ENCODE data around the gene PRRC2A. TPM values are rescaled to one million over a fixed set of nuclear protein-coding genes. Genes with fewer than 3 reads are reported as not detected.

Gene PRRC2A
- total RNA-seq, 1 experiment from 2014 or later: 383 TPM

- H4K5ac ChIP-seq (ENCODE audit: insufficient read length, low read depth, low read length): no peak overlapping the region
- no peak overlapping the region for H2BK5ac ChIP-seq (ENCODE audit: insufficient read length, low read length)
- H3K36me3 Mint-ChIP-seq (ENCODE audit: insufficient read depth in 1 of 3, low read depth in 3 of 3): peaks cover 7 to 29% (median 24%) of the 10 kb centered on the region in 3 experiments; a peak in 6 of 7 replicates
- no peak overlapping the region; a peak in 2 of 7 replicates for H3K27ac Mint-ChIP-seq
- H3K27ac ChIP-seq (ENCODE audit: insufficient read length, low read depth, low read length): no peak overlapping the region
- no peaks in the 10 kb centered on the region for H3K9me3 Mint-ChIP-seq
- H2BK120ac ChIP-seq (ENCODE audit: low read depth, low read length, poor library complexity, severe bottlenecking): no peak overlapping the region
- no peak for TF ChIP-seq CTCF (conservative IDR thresholded peaks at IDR 0.05)
- H3K9me3 ChIP-seq (ENCODE audit: control insufficient read depth, low read depth, low read length): no peaks in the 10 kb centered on the region
- no peak overlapping the region for H3T11ph ChIP-seq (ENCODE audit: low read length)
- no peak overlapping the region for H3K9ac ChIP-seq (ENCODE audit: extremely low read depth, insufficient read length, low read length)
- no peak overlapping the region for H4K8ac ChIP-seq (replicated peaks; ENCODE audit: insufficient read length, low read depth, low read length)
- H2AFZ ChIP-seq (ENCODE audit: low read length): no peak overlapping the region
- H4K91ac ChIP-seq (ENCODE audit: insufficient read length, low read depth, low read length): no peak overlapping the region
- no peaks in the 10 kb centered on the region for H3K27me3 ChIP-seq (ENCODE audit: insufficient read depth, low read length)
- no CpG with 5 or more reads among the region's 6 CpGs for WGBS (ENCODE audit: extremely low coverage, insufficient read length, low lambda C conversion rate)
- peaks cover 4% of the 10 kb centered on the region; the same call in 1 of the 2 replicates for H3K79me2 ChIP-seq (ENCODE audit: insufficient read depth, low read length)
- H2BK12ac ChIP-seq (ENCODE audit: insufficient read length, low read depth, low read length): no peak overlapping the region
- no peak overlapping the region for H3K18ac ChIP-seq (ENCODE audit: insufficient read length, low read depth, low read length)
- no peak overlapping the region for H2BK20ac ChIP-seq (ENCODE audit: low read depth, low read length, poor library complexity, severe bottlenecking)
- H2AK5ac ChIP-seq (ENCODE audit: insufficient read length, low read length): no peak overlapping the region
- no peak for DNase-seq
- H3K4me3 Mint-ChIP-seq: peak overlapping the region in 1 of 2 experiments; percentile 36; a peak in 2 of 5 replicates
- no peak overlapping the region for H3K56ac ChIP-seq (ENCODE audit: insufficient read length, low read depth, low read length)
- H3K4ac ChIP-seq (ENCODE audit: low read depth, low read length): no peak overlapping the region
- H3K4me2 ChIP-seq (ENCODE audit: insufficient read depth, insufficient read length, low read length): no peak overlapping the region
- H2BK15ac ChIP-seq (ENCODE audit: low read depth, low read length): no peak overlapping the region
- no peaks in the 10 kb centered on the region for H4K20me1 ChIP-seq (ENCODE audit: control insufficient read depth, insufficient read depth, insufficient read length)
- H3K79me1 ChIP-seq (ENCODE audit: insufficient read depth, low read depth, low read length, poor library complexity, severe bottlenecking): peaks cover 9% of the 10 kb centered on the region
- no peaks in the 10 kb centered on the region; the same call in 1 of the 2 replicates for H3K27me3 Mint-ChIP-seq (ENCODE audit: low read depth)
- H3K4me1 Mint-ChIP-seq: peaks cover 19 to 29% of the 10 kb centered on the region in 2 experiments
- no peaks in the 10 kb centered on the region for H3K4me1 ChIP-seq (ENCODE audit: insufficient read depth, low read length)
- H3K23ac ChIP-seq (ENCODE audit: insufficient read length, low read depth, low read length): no peak overlapping the region
- H3K23me2 ChIP-seq (ENCODE audit: insufficient read length, low read depth, low read length, poor library complexity, severe bottlenecking): peaks cover 11% of the 10 kb centered on the region
- H3K14ac ChIP-seq (ENCODE audit: insufficient read depth, low read length): no peak overlapping the region
Observed at GRCh38 chr6:31657406-31658157, 37.1 kb downstream of the PRRC2A start.

Measured in H9 (cell line).